ENCODE results near the gene CNTNAP1.

The CNTNAP1 gene

GRCh38 chr17:42744806-42745617 lies 62.7 kb downstream of the CNTNAP1 start, which contains the start of gene EZH1:
Gene EZH1, minus strand, starts transcription at chr17:42745040. Its CDS starts 16,099 bp downstream, at chr17:42728941.
- TF ChIP-seq TAF1 (IDR thresholded peaks at IDR 0.05; ENCODE audit: borderline replicate concordance, insufficient read depth, low read length) (no peak; the same call in 1 of the 2 replicates), FOXP2 (optimal IDR thresholded peaks at IDR 0.05; ENCODE audit: borderline replicate concordance, extremely low read depth, extremely low read length, insufficient read depth) (peak; percentile 94), SIN3A (IDR thresholded peaks at IDR 0.05; ENCODE audit: borderline replicate concordance, insufficient read depth, low read length) (no peak), POLR2AphosphoS5 (IDR thresholded peaks at IDR 0.05; ENCODE audit: low read depth, low read length) (peak; percentile 57; the same call in 1 of the 2 replicates)
- TF ChIP-seq, protein P1, sequence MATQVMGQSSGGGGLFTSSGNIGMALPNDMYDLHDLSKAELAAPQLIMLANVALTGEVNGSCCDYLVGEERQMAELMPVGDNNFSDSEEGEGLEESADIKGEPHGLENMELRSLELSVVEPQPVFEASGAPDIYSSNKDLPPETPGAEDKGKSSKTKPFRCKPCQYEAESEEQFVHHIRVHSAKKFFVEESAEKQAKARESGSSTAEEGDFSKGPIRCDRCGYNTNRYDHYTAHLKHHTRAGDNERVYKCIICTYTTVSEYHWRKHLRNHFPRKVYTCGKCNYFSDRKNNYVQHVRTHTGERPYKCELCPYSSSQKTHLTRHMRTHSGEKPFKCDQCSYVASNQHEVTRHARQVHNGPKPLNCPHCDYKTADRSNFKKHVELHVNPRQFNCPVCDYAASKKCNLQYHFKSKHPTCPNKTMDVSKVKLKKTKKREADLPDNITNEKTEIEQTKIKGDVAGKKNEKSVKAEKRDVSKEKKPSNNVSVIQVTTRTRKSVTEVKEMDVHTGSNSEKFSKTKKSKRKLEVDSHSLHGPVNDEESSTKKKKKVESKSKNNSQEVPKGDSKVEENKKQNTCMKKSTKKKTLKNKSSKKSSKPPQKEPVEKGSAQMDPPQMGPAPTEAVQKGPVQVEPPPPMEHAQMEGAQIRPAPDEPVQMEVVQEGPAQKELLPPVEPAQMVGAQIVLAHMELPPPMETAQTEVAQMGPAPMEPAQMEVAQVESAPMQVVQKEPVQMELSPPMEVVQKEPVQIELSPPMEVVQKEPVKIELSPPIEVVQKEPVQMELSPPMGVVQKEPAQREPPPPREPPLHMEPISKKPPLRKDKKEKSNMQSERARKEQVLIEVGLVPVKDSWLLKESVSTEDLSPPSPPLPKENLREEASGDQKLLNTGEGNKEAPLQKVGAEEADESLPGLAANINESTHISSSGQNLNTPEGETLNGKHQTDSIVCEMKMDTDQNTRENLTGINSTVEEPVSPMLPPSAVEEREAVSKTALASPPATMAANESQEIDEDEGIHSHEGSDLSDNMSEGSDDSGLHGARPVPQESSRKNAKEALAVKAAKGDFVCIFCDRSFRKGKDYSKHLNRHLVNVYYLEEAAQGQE (IDR thresholded peaks at IDR 0.05; ENCODE audit: insufficient read depth in 1 of 2, low read depth in 2 of 2, low read length in 2 of 2), result 0 out of 4 replicates have a peak, but pooled peaks of 1 of the 2 experiments have one; percentile 28

- TF ChIP-seq TAF1 (IDR thresholded peaks at IDR 0.05; ENCODE audit: borderline replicate concordance, insufficient read depth, low read length) (no peak), POLR2AphosphoS5 (IDR thresholded peaks at IDR 0.05; ENCODE audit: low read depth, low read length) (no peak), FOXP2 (optimal IDR thresholded peaks at IDR 0.05; ENCODE audit: borderline replicate concordance, extremely low read depth, extremely low read length, insufficient read depth) (no peak), SIN3A (IDR thresholded peaks at IDR 0.05; ENCODE audit: borderline replicate concordance, insufficient read depth, low read length) (no peak)
- TF ChIP-seq, protein P1 (IDR thresholded peaks at IDR 0.05; ENCODE audit: insufficient read depth in 1 of 2, low read depth in 2 of 2, low read length in 2 of 2), result no peak
Measured at GRCh38 chr17:42748202-42748907, 66.0 kb downstream of the CNTNAP1 start.

GRCh38 chr17:42748908-42749798 lies 66.8 kb downstream of the CNTNAP1 start:
- no peak for TF ChIP-seq FOXP2 (optimal IDR thresholded peaks at IDR 0.05; ENCODE audit: borderline replicate concordance, extremely low read depth, extremely low read length, insufficient read depth)
- TF ChIP-seq POLR2AphosphoS5 (IDR thresholded peaks at IDR 0.05; ENCODE audit: low read depth, low read length), result no peak
- no peak for TF ChIP-seq SIN3A (IDR thresholded peaks at IDR 0.05; ENCODE audit: borderline replicate concordance, insufficient read depth, low read length)
- TF ChIP-seq TAF1 (IDR thresholded peaks at IDR 0.05; ENCODE audit: borderline replicate concordance, insufficient read depth, low read length), result no peak
- TF ChIP-seq, protein P1 (IDR thresholded peaks at IDR 0.05; ENCODE audit: insufficient read depth in 1 of 2, low read depth in 2 of 2, low read length in 2 of 2), result no peak
